A549 (cell line): ENCODE data around the gene OBSCN. TPM values are rescaled to one million over a fixed set of nuclear protein-coding genes. Genes with fewer than 3 reads are reported as not detected.

Experiments used
- ATAC-seq, 2 experiments: fragments of 200-7000 bp in 1 of 2; fragments of >200 bp in 1 of 2; cut with Nextera tagmentation in 1 of 2; cut with Tn5 transposase in 1 of 2; 3 replicates each; pipeline versions ENCODE4 v1.8.0 to v1.9.1; 2018 to 2020; ENCODE audit warnings: mild to moderate bottlenecking in 1 of 2, moderate library complexity in 1 of 2
- CTCF ChIA-PET: fragments of 300-600 bp; sonication (Branson Sonifier 250); formaldehyde crosslinking; extraction: SDS; loops from one replicate; lab custom pipeline; 2021; ENCODE audit warnings: antibody characterized with exemption, inconsistent platforms; lab: Yijun Ruan, JAX
- POLR2A ChIA-PET: fragments of 350-600 bp; formaldehyde crosslinking; extraction: SDS; loops from one replicate; lab custom pipeline; 2021; ENCODE audit warnings: antibody characterized with exemption, inconsistent platforms; lab: Yijun Ruan, JAX
- DNase-seq, 2 experiments: peaks; one replicate each; pipeline versions ENCODE4 v3.0.0 to v3.0.0-alpha.2; 2011 to 2016; ENCODE audit warnings: low read depth in 1 of 2, low spot score in 1 of 2
- FAIRE-seq: peaks from 2 replicates; lab custom pipeline; 2011; peaks lifted over from hg19 to GRCh38; lab: Jason Lieb, UNC
- H3K27ac ChIP-seq, 2 experiments: fragments of >200 bp; sonication (Bioruptor Twin); formaldehyde crosslinking; 3 replicates each; pipeline ENCODE4 v1.5.1; 2016 to 2017
- H3K4me1 ChIP-seq: fragments of >200 bp; sonication (Bioruptor Twin); formaldehyde crosslinking; 3 replicates; pipeline ENCODE4 v1.6.1; 2016
- H3K4me2 ChIP-seq: fragments of >200 bp; sonication (Bioruptor Twin); formaldehyde crosslinking; 3 replicates; pipeline ENCODE4 v1.6.1; 2016
- H3K4me3 ChIP-seq: fragments of >200 bp; sonication (Bioruptor Twin); formaldehyde crosslinking; 3 replicates; pipeline ENCODE4 v1.5.1; 2016
- H3K9me3 ChIP-seq: fragments of >200 bp; sonication (Bioruptor Twin); formaldehyde crosslinking; 3 replicates; pipeline ENCODE4 v1.6.1; 2016
- BCL3 ChIP-seq: fragments of >200 bp; sonication (Bioruptor Twin); formaldehyde crosslinking; IDR thresholded peaks from 3 replicates; pipeline ENCODE4 v1.6.1; 2016
- CHD2 ChIP-seq: fragments of 150-350 bp; IDR thresholded peaks from 2 replicates; pipeline ENCODE4 v1.6.1; 2014; ENCODE audit warnings: low read length; ENCODE audit not compliant: partially characterized antibody
- CHD4 ChIP-seq: fragments of 200-600 bp; sonication (generic); IDR thresholded peaks from 2 replicates; pipeline ENCODE4 v1.6.1; 2016; ENCODE audit warnings: antibody characterized with exemption, mild to moderate bottlenecking, borderline replicate concordance
- ESRRA ChIP-seq: fragments of 150-350 bp; IDR thresholded peaks from 2 replicates; pipeline ENCODE4 v1.6.1; 2014; ENCODE audit warnings: mild to moderate bottlenecking, low read length, borderline replicate concordance
- FOSB ChIP-seq: fragments of 250-450 bp; sonication (Bioruptor Pico); IDR thresholded peaks from 2 replicates; pipeline ENCODE4 v1.5.0; 2020; ENCODE audit warnings: mild to moderate bottlenecking, moderate library complexity
- FOSL2 ChIP-seq, 2 experiments: fragments of 450-650 bp in 1 of 2; fragments of >200 bp in 1 of 2; sonication (Bioruptor Twin) in 1 of 2; formaldehyde crosslinking; IDR thresholded peaks; 2 replicates each; pipeline versions ENCODE4 v1.5.0 to v1.6.1; 2016 to 2020; ENCODE audit warnings: mild to moderate bottlenecking in 1 of 2, moderate library complexity in 1 of 2
- HDAC2 ChIP-seq: fragments of 200-600 bp; sonication (generic); IDR thresholded peaks from 2 replicates; pipeline ENCODE4 v1.6.1; 2016
- HMGXB4 ChIP-seq: fragments of 250-450 bp; sonication (Bioruptor Pico); IDR thresholded peaks from 2 replicates; pipeline ENCODE4 v1.5.0; 2021; ENCODE audit warnings: mild to moderate bottlenecking, moderate library complexity, borderline replicate concordance
- HOXB13 ChIP-seq: fragments of 250-450 bp; sonication (Bioruptor Pico); IDR thresholded peaks from 2 replicates; pipeline ENCODE4 v1.5.0; 2020; ENCODE audit warnings: low read depth, mild to moderate bottlenecking, moderate library complexity
- HOXB5 ChIP-seq: fragments of 250-450 bp; sonication (Bioruptor Pico); IDR thresholded peaks from 2 replicates; pipeline ENCODE4 v1.5.0; 2020; ENCODE audit warnings: mild to moderate bottlenecking, moderate library complexity
- KDM1A ChIP-seq: fragments of 200-600 bp; sonication (generic); IDR thresholded peaks from 2 replicates; pipeline ENCODE4 v1.6.1; 2016; ENCODE audit warnings: low read depth, mild to moderate bottlenecking
- PHF8 ChIP-seq: fragments of 200-600 bp; sonication (generic); IDR thresholded peaks from 2 replicates; pipeline ENCODE4 v1.6.1; 2016; ENCODE audit warnings: low read depth, mild to moderate bottlenecking, antibody characterized with exemption, moderate library complexity, borderline replicate concordance
- POLR2AphosphoS2 ChIP-seq: conservative IDR thresholded peaks from 2 replicates; pipeline ENCODE4 v1.6.1; 2012; ENCODE audit warnings: low read length, improper control_type of control experiment, inconsistent platforms
- RCOR1 ChIP-seq: fragments of 150-350 bp; IDR thresholded peaks from 2 replicates; pipeline ENCODE4 v1.6.1; 2014; ENCODE audit warnings: antibody characterized with exemption, low read length, low read depth
- REST ChIP-seq: fragments of 200-600 bp; sonication (generic); IDR thresholded peaks from 2 replicates; pipeline ENCODE4 v1.6.1; 2016; ENCODE audit warnings: antibody characterized with exemption, mild to moderate bottlenecking, moderate library complexity
- TFCP2L1 ChIP-seq: fragments of 250-450 bp; sonication (Bioruptor Pico); IDR thresholded peaks from 2 replicates; pipeline ENCODE4 v1.5.0; 2021; ENCODE audit warnings: mild to moderate bottlenecking
- USF2 ChIP-seq: fragments of 450-650 bp; IDR thresholded peaks from 2 replicates; pipeline ENCODE4 v1.6.1; 2014; ENCODE audit warnings: antibody characterized with exemption
- ZC3H11A ChIP-seq: fragments of 450-650 bp; IDR thresholded peaks from 2 replicates; pipeline ENCODE4 v1.6.1; 2014; ENCODE audit warnings: antibody characterized with exemption, mild to moderate bottlenecking
- ZSCAN20 ChIP-seq: fragments of 250-450 bp; sonication (Bioruptor Pico); IDR thresholded peaks from 2 replicates; pipeline ENCODE4 v1.8.0; 2022; ENCODE audit warnings: mild to moderate bottlenecking, moderate library complexity
- WGBS: methylation state at CpG from one replicate; pipeline ENCODE4 v1.1.6; 2017; ENCODE audit errors: missing lambda C conversion rate; 5-methylcytosine and 5-hydroxymethylcytosine counted together
- polyA plus RNA-seq, 4 experiments: library from polyadenylated mRNA; depleted of rRNA in 3 of 4; stranded (reverse); fragments of >200 nt; fragmentation: RNase III in 1 of 4; extraction: RNeasy Plus Mini Kit Qiagen cat#74134 plus additional on column Dnase treatment in 1 of 4; gene quantifications; 2 replicates in 3 of 4; 3 replicates in 1 of 4; pipeline ENCODE4 v1.2.3, GENCODE V29; 2011 to 2017

Gene OBSCN
- polyA plus RNA-seq, 2 of the 4 experiments (the other 2 are of a cell fraction): 3.1 to 6.8 TPM

- CTCF ChIA-PET: interaction anchor here (1.5 kb wide), 1 partner anchor 10 kb away, joined by 3 read pairs; no protein-coding TSS in a partner anchor
- POLR2A ChIA-PET: no interaction called here
These were observed 108.9 kb downstream of the OBSCN start for GRCh38 chr1:228316589-228317387.

More at GRCh38 chr1:228316589-228317387, 108.9 kb downstream of the OBSCN start:
- Histone ChIP-seq H3K27ac (no peak overlapping the region), H3K4me2 (no peak overlapping the region), H3K4me1 (no peaks in the 10 kb centered on the region), H3K4me3 (no peak overlapping the region), H3K9me3 (no peaks in the 10 kb centered on the region)
- no peak for FAIRE-seq
- no peak for TF ChIP-seq REST
- TF ChIP-seq POLR2AphosphoS2: no peak
- no peak for TF ChIP-seq KDM1A
- TF ChIP-seq TFCP2L1: no peak
- TF ChIP-seq HOXB5 (CRISPR knock-in tag): no peak
- no peak for TF ChIP-seq FOSL2 (IDR thresholded peaks at IDR 0.05)
- TF ChIP-seq FOSL2 (CRISPR knock-in tag; IDR thresholded peaks at IDR 0.05): no peak
- no peak for TF ChIP-seq BCL3
- no peak for TF ChIP-seq CHD4
- no peak for TF ChIP-seq ZSCAN20 (CRISPR knock-in tag)
- TF ChIP-seq ESRRA: no peak
- no peak for TF ChIP-seq FOSB (CRISPR knock-in tag)
- TF ChIP-seq USF2: no peak
- no peak for TF ChIP-seq CHD2
- no peak for TF ChIP-seq RCOR1
- TF ChIP-seq ZC3H11A: no peak
- TF ChIP-seq HDAC2: no peak
- no peak for TF ChIP-seq PHF8
- no peak for TF ChIP-seq HMGXB4 (CRISPR knock-in tag)
- TF ChIP-seq HOXB13 (CRISPR knock-in tag): no peak
- DNase-seq: no peak
- ATAC-seq: peak; percentile 11 to 32; a peak in 3 of 6 replicates
- 76% methylated on average over 29 of the region's 47 CpGs for WGBS
